ENCODE results near the gene FASN. TPM values are rescaled to one million over a fixed set of nuclear protein-coding genes. Genes with fewer than 3 reads are reported as not detected.
A peak's percentile ranks its signal among the peaks of the same experiment; 100 is the strongest.

Gene FASN
- total and polyA plus RNA-seq, 2 of the 13 experiments (the other 11 are each of a cell fraction or from before 2014, with no cell fraction given): 51.7 to 101 TPM

GRCh38 chr17:82037092-82037888, 60.7 kb downstream of the FASN start, which contains the start of gene DCXR (continued):
- TF ChIP-seq, protein P1, sequence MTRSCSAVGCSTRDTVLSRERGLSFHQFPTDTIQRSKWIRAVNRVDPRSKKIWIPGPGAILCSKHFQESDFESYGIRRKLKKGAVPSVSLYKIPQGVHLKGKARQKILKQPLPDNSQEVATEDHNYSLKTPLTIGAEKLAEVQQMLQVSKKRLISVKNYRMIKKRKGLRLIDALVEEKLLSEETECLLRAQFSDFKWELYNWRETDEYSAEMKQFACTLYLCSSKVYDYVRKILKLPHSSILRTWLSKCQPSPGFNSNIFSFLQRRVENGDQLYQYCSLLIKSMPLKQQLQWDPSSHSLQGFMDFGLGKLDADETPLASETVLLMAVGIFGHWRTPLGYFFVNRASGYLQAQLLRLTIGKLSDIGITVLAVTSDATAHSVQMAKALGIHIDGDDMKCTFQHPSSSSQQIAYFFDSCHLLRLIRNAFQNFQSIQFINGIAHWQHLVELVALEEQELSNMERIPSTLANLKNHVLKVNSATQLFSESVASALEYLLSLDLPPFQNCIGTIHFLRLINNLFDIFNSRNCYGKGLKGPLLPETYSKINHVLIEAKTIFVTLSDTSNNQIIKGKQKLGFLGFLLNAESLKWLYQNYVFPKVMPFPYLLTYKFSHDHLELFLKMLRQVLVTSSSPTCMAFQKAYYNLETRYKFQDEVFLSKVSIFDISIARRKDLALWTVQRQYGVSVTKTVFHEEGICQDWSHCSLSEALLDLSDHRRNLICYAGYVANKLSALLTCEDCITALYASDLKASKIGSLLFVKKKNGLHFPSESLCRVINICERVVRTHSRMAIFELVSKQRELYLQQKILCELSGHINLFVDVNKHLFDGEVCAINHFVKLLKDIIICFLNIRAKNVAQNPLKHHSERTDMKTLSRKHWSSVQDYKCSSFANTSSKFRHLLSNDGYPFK (CRISPR knock-in tag; IDR thresholded peaks at IDR 0.05; ENCODE audit: borderline replicate concordance): peak; percentile 76; the same call in 1 of the 2 replicates
- TF ChIP-seq ZNF569 (CRISPR knock-in tag; IDR thresholded peaks at IDR 0.05; ENCODE audit: borderline replicate concordance): 0 out of 2 replicates have a peak, but pooled peaks have one; percentile 66
- peak; percentile 76; the same call in 1 of the 2 replicates for TF ChIP-seq ZNF224 (CRISPR knock-in tag; IDR thresholded peaks at IDR 0.05)
- no peak for TF ChIP-seq ZNF562 (CRISPR knock-in tag; IDR thresholded peaks at IDR 0.05; ENCODE audit: borderline replicate concordance)
- peak; percentile 68 for TF ChIP-seq ZNF709 (CRISPR knock-in tag; IDR thresholded peaks at IDR 0.05)
- TF ChIP-seq KIAA2018 (CRISPR knock-in tag; IDR thresholded peaks at IDR 0.05; ENCODE audit: borderline replicate concordance): no peak
- TF ChIP-seq, protein P2, sequence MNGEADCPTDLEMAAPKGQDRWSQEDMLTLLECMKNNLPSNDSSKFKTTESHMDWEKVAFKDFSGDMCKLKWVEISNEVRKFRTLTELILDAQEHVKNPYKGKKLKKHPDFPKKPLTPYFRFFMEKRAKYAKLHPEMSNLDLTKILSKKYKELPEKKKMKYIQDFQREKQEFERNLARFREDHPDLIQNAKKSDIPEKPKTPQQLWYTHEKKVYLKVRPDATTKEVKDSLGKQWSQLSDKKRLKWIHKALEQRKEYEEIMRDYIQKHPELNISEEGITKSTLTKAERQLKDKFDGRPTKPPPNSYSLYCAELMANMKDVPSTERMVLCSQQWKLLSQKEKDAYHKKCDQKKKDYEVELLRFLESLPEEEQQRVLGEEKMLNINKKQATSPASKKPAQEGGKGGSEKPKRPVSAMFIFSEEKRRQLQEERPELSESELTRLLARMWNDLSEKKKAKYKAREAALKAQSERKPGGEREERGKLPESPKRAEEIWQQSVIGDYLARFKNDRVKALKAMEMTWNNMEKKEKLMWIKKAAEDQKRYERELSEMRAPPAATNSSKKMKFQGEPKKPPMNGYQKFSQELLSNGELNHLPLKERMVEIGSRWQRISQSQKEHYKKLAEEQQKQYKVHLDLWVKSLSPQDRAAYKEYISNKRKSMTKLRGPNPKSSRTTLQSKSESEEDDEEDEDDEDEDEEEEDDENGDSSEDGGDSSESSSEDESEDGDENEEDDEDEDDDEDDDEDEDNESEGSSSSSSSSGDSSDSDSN (CRISPR knock-in tag; IDR thresholded peaks at IDR 0.05): peak; percentile 89
- no peak for TF ChIP-seq ZFYVE20 (CRISPR knock-in tag; IDR thresholded peaks at IDR 0.05; ENCODE audit: borderline replicate concordance, low read depth)
- peak; percentile 95; the same call in 1 of the 2 replicates for TF ChIP-seq ZNF337 (CRISPR knock-in tag; IDR thresholded peaks at IDR 0.05; ENCODE audit: borderline replicate concordance, low read depth)
- no peak for TF ChIP-seq ZNF136 (CRISPR knock-in tag; IDR thresholded peaks at IDR 0.05; ENCODE audit: low read depth)
- peak; percentile 68; the same call in 1 of the 2 replicates for TF ChIP-seq NFKBIZ (CRISPR knock-in tag; IDR thresholded peaks at IDR 0.05)
- TF ChIP-seq PTBP1 (IDR thresholded peaks at IDR 0.05; ENCODE audit: low read depth, low read length, poor library complexity, severe bottlenecking): peak; percentile 90
- peak; percentile 91; the same call in 1 of the 2 replicates for TF ChIP-seq ATF7-NPFF (CRISPR knock-in tag; IDR thresholded peaks at IDR 0.05; ENCODE audit: low read depth)

Data from HepG2 (cell line).